HG03354 (cell line): ENCODE measurements around the gene NCR1.
A peak's percentile ranks its signal among the peaks of the same experiment; 100 is the strongest.
"Not testable (repeated sequence)": the region's sequence is repeated elsewhere in the genome, so short reads cannot be mapped to it uniquely, and the experiment has no call there.

Experiments
- ATAC-seq: cut with Tn5 transposase; IDR thresholded peaks from one replicate; pipeline ENCODE4 v1.9.1; 2021; ENCODE audit warnings: mild to moderate bottlenecking; ENCODE audit not compliant: unreplicated experiment, poor library complexity, severe bottlenecking

NCR1 gene

DNA sequence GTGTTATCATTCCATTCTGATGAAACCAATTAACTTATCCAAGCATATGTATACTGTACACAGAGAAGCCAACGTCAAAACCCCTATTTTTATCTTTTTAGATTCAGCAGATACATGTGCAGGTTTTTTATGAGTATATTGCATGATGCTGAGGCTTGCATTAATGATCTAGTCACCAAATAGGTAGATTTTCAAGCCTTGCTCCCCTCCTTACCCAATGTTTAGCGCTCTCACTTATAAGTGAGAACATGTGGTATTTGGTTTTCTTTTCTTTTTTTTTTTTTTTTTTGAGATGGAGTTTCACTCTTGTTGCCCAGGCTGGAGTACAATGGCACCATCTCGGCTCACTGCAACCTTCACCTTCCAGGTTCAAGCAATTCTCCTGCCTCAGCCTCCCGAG lies 1.7 kb upstream of the NCR1 start:
- not testable (repeated sequence) for ATAC-seq

DNA sequence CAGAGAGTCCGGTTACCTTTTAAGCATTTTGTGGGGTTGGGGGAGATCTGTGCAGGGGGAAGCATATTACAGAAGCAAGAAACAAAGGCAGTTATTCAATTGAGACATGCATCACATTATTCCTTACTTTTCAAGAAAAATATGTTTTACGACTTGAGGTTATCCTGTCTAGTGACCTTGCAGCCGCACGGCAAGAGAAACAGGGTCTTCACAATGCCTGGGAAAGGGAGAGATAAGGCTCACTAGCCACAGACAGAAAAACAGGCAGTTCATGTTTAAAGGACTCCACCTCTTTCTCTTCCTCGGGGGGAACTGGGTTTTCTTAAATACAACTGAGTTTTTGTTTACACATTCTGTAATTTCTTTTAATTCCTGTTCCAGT lies 536 bp upstream of the NCR1 start:
- ATAC-seq, result no peak

- ATAC-seq, result no peak
Observed at GRCh38 chr19:54906819-54907218, 871 bp downstream of the NCR1 start.

GRCh38 chr19:54907899-54908298 lies 2.0 kb downstream of the NCR1 start:
- ATAC-seq, result not testable (repeated sequence)

DNA sequence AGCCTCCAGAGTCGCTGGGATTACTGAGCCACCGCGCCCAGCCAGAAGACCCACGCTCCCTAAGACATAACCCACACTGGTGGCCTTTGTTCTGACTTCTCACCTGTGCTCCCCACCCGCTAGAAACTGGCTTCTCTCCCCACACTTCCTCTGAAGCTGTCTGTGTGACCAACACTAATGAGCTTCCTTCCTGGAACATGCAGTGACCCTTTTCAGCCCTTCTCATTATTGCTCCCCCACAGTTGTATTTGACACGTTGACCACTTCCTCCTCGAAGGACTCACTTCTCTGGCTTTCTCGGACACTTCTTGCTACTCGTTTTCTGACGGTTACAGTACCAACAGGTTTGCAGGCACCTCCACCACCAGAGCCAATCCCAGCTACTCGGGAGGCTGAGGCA lies 10.9 kb downstream of the NCR1 start:
- no peak for ATAC-seq

DNA sequence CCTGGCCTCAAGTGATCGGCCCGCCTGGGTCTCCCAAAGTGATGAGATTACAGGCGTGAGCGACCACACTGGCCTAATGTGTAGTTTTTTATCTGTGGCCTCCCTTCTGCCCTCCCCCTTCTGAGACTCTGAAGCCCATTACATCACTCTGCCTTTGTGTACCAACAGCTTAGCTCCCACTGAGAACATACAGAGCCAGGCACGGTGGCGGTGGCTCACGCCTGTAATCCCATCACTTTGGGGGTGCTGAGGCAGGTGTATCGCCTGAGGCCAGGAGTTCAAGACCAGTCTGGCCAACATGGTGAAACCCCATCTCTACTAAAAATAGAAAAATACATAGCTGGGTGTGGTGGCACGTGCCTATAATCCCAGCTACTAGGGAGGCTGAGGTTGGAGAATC lies 12.6 kb downstream of the NCR1 start:
- ATAC-seq, result no peak

DNA sequence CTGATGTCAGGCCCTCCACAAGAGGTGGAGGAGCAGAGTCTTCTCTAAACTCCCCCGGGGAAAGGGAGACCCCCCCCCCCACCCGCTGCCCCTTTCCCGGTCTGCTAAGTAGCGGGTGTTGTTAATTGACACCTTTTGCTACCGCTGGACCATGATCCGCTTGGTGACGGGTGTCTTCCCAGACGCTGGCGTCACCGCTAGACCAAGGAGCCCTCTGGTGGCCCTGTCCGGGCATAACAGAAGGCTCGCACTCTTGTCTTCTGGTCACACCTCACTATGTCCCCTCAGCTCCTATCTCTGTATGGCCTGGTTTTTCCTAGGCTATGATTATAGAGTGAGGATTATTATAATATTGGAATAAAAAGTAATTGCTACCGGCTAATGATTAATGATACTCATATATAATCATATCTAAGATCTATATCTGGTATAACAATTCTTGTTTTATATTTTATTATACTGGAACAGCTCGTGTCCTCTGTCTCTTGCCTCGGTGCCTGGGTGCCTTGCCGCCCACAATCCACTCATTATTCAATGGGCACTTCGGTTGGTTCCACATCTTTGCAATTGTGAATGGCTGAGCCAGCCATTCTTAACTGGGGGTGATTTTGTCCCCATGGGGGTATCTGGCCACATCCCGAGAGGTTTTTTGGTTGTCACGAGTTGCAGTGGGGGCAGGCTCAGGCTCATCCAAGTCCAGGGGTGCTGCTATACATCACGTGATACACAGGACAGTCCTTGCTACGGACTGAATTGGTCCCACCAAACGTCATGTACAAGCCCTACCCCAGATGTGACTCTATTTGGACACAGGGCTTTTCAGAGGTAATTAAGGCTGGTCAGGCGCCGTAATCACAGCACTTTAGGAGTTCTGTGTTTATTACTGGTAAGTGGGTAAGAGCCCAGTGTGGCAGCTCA lies 14.0 kb downstream of the NCR1 start:
- ATAC-seq, result not testable (repeated sequence)

GRCh38 chr19:54921082-54921481 lies 15.1 kb downstream of the NCR1 start:
- ATAC-seq, result no peak

- ATAC-seq, result no peak
Observed at GRCh38 chr19:54923276-54923675, 17.3 kb downstream of the NCR1 start.

DNA sequence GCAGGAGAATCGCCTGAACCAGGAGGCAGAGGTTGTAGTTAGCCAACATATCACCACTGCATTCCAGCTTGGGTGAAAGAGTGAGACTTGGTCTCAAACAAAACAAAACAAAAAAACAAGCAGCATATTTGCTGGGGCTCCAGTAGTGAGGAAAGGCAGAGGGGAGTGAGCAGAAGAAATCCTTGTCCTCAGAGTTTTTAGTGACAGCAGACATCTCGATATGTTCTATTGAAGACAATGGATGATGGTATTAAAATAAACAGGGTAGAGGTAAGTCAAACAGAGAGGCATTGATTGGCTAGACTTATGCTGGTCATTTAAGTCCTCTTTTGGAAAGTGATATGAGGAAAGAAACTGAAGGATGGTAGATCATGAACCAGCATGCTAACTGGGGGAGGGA lies 22.4 kb downstream of the NCR1 start:
- ATAC-seq, result no peak

DNA sequence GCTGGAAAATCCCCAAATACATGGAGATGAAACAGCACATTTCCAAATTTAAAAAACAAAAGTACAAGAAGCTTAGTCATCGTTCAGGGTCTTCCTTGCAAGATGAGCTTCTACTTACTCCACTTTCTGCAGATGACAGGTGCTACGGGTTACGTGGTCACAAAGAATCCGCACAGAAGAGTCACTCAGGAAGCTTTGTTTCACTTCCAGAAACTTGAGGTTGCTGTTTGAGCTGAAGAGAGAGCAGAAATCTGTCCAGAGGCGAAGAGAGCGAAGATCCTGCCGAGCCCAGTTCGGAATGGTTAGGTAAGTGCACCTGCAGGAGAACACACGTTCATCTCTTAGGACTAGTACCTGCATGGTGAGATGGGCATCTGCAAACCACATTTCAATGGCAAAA lies 32.0 kb downstream of the NCR1 start:
- ATAC-seq, result peak; percentile 61

DNA sequence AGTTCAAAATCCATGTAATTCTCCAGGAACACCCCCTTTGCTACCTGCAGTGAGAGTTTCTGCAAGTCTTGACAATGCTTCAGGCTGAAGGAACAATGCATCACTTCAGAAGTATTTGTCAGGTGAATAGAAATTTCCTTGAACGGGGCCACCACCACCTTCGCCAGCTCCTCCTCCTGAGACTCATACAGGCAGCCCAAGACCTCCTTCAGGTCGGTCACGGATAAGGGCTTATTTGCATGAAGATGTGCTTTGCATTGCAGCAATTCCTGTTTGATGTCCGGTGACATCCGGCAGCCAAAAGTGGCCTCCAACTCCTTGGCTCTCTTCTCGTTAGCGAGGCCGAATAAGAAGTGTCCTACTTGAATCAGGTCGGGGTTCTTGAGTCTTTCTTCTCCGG lies 33.0 kb downstream of the NCR1 start:
- no peak for ATAC-seq

DNA sequence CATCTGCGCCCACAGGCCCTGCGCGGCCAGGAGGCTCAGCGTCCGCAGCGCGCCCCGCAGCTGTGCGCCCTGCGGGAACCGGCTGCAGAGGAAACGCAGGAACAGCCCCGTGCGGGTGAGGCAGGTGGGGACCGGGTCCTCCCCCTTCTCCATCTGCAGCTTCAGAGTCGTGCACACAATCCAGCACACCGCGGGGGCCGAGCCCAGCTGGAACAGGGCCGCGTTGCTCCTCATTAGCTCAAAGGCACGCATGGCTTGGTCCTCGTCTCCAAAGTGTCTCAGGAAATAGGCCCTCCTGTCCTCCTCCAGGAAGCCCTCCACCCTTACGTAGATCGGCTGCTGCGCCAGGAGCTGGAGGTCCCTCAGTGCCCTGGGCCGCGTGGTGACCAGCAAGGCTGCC lies 33.6 kb downstream of the NCR1 start:
- ATAC-seq, result not testable (repeated sequence)

DNA sequence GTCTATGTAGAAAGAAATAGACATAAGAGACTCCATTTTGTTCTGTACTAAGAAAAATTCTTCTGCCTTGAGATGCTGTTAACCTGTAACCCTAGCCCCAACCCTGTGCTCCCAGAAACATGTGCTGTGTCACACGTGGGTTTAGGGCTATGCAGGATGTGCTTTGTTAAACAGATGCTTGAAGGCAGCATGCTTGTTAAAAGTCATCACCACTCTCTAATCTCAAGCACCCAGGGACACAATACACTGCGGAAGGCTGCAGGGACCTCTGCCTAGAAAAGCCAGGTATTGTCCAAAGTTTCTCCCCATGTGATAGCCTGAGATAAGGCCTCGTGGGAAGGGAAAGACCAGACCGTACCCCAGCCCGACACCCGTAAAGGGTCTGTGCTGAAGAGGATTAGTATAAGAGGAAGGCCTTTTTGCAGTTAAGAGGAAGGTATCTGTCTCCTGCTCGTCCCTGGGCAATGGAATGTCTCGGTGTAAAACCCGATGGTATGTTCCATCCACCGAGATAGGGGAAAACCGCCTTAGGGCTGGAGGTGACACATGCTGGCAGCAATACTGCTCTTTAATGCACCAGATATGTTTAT lies 37.9 kb downstream of the NCR1 start:
- ATAC-seq, result not testable (repeated sequence)

- ATAC-seq, result no peak
Observed at GRCh38 chr19:54947381-54947780, 41.4 kb downstream of the NCR1 start, which contains the start of gene NLRP7. TSS of gene NLRP7 (minus strand) at chr19:54947530.

- no peak for ATAC-seq
Observed at GRCh38 chr19:54949412-54949811, 43.5 kb downstream of the NCR1 start.

- ATAC-seq, result not testable (repeated sequence)
Observed at GRCh38 chr19:54950580-54950979, 44.6 kb downstream of the NCR1 start.

DNA sequence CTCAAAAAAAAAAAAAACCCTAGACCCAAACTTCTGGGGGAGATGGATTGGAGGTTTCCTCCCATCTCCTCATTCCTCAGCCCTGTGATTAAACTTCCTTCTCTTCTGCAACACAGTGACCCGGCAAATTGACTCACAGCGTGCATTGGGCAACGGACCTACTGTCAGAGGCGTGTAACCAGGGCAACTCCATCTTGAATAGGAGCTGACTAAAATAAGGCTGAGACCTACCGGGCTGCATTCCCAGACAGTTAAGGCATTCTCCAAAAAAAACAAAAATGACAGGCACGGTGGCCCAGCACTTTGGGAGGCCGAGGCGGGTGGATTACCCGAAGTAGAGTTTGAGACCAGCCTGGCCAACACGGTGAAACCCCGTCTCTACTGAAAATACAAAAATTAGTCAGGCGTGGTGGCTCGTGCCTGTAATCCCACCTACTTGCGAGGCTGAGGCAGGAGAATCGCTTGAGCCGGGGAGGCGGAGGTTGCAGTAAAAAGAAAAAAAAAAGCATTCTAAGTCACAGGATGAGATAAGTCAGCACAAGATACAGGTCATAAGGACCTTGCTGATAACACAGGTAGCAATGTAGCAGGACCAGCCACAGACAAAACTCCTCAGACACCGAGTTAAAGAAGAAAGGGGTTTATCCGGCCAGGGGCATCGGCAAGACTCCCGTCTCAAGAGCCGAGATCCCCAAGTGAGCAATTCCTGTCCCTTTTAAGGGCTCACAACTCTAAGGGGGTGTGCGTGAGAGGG lies 46.8 kb downstream of the NCR1 start:
- ATAC-seq, result no peak

DNA sequence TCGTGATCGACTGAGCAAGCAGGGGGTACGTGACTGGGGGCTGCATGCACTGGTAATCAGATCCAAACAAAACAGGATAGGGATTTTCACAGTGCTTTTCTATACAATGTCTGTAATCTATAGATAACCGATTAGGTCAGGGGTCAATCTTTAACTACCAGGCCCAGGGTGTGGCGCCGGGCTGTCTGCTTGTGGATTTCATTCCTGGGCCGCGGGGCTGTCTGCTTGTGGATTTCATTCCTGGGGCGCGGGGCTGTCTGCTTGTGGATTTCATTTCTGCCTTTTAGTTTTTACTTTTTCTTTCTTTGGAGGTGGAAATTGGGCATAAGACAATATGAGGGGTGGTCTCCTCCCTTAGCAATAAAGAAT lies 47.4 kb downstream of the NCR1 start:
- not testable (repeated sequence) for ATAC-seq

DNA sequence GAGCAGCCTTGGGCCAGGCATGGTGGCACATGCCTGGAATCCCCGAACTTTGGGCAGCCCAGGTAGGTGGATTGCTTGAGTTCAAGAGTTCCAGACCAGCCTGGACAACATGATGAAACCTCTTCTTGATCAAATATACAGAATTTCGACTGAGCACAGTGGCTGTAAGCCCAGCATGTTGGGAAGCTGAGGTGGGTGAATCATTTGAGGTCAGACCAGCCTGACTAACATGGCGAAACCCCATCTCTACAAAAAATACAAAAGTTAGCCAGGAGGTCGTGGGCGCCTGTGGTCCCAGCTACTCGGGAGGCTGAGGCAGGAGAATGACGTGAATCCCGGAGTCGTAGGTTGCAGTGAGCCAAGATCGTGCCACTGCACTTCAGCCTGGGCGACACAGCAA lies 49.4 kb downstream of the NCR1 start:
- no peak for ATAC-seq

GRCh38 chr19:54959840-54960239 lies 53.9 kb downstream of the NCR1 start:
- ATAC-seq, result no peak
